GM21390 (cell line): ENCODE measurements around the gene FAM20A.

Experiments used
- ATAC-seq: cut with Tn5 transposase; IDR thresholded peaks from one replicate; pipeline ENCODE4 v1.9.1; 2021; ENCODE audit not compliant: unreplicated experiment

Gene FAM20A

DNA sequence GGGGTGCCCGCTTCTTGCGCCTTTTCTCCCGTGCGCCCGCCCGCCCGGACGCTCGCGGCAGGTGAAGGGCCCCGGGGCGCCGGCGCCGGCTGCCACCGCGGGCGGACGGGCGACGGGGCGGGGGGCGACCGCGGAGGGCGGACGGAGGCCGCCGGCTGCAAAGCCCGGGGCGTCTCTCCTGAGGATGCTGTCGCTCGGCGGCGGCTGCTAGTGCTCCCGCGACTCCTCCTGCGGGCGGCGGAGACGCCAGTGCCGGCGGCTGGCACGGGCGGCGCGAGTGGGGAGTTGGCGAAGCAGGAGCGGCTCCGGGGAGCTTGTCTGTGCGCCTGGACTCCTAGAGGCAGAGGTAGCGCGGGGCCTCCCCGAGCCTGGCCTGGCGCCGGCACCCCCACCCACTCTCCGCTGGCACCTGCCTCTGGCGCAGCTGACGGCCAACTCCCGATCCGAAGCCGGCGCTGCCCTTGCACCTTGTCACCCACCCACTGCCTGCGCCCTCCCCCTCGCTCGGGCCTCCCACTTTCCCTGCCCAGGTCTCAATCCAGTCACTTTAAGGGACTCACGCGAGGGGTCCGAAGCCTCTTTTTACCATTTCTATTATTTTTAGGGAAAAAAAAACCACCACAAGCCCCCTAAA is at the start of gene FAM20A:
Gene FAM20A, minus strand, starts transcription at position 437 of the 634 bp plus-strand sequence. CDS start 701 bp downstream, outside the sequence.
- ATAC-seq, result no peak

DNA sequence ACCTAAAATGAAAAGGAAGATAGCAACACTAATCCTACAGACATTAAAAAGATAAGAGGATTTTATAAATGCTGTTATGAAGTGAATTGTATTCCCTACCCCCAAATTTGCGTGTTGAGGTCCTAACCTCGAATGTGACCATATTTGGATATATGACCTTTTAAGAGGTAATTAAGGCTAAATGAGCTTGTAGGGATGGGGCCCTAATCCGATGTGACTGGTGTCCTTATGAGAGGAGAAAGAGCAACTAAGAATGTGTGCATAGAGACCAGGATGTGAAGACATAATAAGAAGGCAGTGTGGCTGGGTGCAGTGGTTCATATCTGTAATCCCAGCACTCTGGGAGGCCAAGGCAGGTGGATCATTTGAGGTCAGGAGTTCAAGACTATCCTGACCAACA is 48.2 kb upstream of the FAM20A start:
- no peak for ATAC-seq

DNA sequence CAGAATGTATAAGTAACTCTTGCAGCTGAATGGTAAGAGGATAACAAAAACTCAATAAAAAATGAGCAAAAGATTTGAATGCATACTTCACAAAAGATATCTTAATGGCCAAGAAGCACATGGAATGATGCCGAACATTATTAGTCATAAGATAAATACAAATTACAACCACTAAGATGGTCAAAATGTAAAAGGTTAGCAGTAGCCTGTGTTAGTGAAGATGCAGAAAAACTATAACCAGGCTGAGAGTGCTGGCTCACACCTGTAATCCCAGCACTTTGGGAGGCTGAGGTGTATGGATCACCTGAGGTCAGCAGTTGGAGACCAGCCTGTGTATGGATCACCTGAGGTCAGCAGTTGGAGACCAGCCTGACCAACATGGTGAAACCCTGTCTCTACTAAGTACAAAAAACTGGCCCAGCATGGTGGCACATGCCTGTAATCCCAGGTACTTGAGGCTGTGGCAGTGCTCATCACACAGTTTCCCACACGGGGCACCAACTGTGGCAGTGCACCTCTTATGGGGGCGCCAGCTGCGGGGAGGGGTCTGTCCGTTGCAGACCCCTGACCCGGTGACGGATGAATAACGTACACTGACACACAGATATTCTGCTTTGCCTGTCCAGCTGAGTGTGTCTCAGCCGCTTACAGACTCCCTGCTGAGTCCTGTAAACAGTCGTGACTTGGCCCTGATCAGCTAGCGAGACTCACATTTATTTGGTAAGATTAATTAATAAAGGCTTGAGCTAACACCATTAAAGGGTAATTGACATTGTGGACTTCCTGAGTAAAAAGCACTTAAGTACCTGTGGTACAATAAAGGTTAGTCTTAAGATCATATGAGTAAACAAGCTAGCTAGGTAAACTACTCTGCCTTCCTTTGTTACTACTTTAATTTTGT is 45.7 kb upstream of the FAM20A start:
- ATAC-seq, result no peak

DNA sequence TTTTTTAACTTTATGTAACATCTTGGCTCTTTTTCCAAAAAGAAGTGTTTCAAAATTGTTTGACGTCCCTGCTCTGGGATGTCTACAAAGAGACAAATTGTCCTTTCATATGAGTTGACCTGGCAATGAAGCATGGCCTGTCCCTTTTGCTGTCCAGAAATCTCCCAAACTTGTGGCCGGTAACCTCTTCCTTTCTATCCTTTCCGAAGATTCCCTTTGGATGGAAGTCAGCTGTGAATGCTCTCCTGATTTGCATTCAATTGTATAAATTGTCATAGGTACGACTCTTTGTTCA is 40.9 kb upstream of the FAM20A start:
- ATAC-seq, result no peak

DNA sequence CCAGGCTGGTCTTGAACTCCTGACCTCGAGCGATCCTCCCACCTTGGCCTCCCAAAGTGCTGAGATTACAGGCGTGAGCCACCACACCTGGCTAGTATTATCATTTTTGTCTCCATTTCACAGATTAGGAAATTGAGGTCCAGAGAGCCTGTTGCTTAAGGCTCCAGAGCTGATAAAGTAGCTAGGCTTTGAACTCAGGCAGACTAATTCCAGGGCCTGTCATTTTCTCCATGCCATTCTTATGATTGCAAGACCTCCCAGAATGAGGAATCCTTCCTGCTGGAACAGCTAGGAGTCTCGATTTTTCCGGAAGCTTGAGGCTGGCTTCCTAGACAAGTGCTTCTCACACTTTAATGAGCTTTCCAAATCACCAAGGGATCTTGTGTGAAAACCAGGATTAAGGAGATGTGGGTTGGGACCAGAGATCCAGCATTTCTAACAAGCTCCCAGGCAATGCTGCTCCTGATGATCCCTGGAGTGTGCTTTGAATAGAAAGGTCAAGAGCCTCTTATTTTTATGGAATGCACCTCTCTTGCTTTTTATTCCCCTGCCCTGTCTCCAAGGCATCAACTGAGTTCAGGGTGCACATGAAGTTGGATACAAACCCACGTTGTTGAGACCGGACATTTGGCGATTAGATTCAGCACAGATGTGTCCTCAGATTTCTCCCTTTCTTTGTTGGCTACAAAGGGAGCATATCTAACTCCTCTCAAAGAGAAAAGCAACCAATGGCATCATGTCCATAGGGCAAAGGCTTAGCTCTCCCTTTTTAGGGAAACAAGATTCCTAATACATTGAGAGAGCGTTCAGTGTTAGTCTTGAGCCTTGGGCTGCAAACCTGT is 40.3 kb upstream of the FAM20A start:
- ATAC-seq, result no peak

DNA sequence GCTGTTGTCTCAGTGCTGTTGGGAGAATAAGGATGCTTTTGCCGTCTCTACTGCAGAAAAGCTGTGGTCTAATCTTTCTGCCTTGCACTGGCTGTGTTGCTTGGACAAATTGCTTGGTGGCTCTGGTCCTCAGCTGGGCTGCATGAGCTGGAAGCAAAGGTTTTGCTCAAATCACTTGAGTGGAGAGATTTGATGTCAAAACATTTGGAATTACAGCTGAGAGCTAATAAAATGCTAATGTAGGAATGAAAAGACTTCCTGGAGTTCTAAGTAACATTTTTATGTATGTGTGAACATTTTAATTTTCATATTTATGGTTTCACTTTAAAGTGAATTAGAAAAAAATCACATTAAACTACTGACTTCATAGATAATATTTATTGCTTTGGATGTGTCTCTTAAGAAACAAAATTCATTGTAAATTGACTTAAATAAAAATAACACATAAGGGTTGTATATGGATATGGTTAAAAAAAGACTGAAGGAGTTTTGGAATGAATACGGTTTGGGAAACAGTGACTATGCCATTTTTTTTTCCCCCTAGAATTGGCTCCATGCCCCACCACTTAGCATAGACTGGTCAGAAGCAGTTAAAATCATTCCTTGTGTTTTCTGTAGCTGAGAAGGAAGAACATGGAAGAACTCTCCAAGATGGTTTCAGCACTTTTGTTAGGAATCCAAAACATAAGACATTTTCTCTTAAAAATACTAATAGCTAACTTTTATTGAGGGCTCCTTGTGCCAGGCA is 39.2 kb upstream of the FAM20A start:
- no peak for ATAC-seq

DNA sequence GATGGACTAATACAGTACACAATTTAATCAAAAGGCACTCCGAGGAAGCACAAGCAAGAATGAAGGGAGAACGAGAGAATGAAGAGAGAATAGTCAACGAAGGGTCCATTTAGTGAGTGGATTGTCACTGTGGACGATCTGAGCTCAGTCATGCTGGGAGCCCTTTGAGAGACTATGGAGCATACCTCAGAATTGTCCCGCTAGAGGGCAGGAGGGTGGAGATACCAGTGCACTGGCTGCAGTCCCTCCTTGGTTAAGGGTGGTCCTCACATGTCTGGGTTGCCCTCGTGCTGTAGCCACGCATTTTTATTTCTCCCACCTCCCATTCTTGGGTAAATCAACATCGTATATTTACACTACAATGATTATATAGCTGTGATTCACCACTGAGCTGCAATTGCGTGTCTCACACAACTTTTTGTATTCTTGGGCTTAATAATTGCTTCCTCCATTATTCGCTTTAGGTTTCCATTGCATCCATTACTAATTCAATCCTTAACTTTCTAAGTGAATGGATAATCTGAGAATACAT is 33.2 kb upstream of the FAM20A start:
- no peak for ATAC-seq

DNA sequence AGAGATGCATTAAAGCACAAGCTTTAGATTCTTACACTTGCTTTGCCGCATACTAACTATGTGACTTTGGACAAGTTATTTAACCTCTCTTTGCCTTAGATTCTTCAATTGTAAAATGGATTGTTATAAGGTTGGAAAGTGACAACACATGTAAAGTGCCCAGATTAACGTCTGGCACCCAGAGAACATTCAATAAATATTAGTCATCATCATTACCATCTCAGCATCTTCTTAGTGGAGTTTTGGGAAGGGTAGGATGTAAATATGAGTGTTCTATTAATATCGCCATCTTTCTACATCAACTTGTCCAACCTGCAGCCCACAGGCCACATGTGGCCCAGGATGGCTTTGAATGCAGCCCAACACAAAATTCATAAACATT is 27.4 kb upstream of the FAM20A start:
- ATAC-seq, result no peak

DNA sequence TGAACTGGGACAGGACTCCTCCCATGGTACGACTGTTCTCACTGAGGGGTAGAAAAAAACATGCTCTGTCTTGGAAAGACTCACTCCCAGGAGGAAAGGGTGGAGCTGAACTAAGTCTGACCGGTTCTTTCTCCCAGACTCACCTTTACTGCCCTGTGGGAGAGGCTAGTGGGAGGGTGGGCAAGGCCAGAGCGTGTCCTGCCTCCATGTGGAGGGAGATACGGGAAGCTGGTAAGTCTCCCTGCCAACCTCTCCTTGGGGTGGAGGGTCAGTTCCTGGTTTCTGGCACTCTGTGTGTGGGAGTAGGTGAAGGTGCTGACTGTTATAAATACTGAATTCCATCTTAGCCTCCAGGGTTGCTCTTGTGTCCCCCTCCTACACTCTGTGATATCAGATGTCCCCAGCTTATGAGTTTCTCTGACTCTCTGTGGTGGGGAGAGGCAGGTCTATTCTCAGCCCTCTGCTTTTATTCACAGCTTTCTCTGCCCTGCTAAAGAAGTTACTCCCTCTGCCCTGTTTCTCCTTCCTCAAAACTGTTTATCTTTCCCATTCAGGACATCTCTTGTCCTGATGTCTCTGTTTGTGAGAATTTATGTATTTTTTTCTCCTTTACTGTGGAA is 26.9 kb upstream of the FAM20A start:
- no peak for ATAC-seq

DNA sequence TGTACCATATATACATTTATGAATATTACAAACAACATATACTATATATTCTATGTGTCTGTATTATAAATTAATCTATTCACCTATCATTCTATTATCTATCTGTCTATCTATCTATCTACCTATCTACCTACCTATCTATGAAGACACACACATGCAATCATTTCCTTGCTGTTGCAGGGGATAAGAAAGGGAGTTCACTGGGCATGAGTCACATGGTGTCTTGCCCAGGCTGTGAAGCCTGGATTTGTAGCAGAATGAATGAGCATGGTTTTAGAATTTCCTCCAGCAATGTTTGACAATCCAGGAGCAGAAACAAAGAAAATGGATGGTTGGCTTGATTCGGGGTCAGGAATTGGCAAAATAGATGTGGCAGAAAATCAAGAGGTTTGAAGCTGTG is 23.2 kb upstream of the FAM20A start:
- ATAC-seq, result no peak

DNA sequence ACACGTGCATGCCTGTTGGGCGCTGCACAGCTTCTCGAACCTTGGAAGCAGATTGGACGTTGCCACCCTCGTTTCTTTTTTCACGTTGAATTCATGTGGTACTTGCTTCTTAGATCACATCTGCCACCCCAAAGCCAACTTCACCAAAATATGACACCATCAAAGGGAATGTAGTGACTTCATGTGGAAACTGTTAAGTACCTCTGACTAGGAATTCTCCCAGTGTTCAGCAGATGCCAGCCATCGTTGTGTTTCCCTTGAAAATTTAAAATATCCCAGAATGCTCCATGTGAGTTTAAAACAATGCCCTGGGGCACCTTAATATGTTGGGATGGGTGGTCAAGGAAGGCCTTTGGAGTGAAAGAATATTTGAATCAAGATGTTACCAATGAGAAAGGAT is 22.6 kb upstream of the FAM20A start:
- no peak for ATAC-seq

DNA sequence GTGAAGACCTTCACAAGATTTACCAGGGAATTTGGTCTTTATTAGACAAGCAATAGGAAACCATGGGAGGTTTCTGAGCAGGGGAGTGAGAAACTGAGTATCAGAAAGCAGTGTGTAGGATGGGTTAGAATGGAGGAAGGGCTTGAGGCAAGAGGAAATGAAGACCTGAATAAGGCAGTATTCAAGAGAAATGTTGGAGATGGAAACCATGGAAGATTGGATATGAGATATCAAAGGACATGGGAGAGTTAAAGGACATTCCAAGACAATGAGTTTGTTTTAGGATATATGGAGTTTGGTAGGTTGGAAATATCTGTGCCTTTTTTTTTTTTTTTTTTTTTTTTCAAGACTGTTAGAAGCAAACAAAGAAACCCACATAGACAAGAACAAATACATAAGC is 21.3 kb upstream of the FAM20A start:
- no peak for ATAC-seq

DNA sequence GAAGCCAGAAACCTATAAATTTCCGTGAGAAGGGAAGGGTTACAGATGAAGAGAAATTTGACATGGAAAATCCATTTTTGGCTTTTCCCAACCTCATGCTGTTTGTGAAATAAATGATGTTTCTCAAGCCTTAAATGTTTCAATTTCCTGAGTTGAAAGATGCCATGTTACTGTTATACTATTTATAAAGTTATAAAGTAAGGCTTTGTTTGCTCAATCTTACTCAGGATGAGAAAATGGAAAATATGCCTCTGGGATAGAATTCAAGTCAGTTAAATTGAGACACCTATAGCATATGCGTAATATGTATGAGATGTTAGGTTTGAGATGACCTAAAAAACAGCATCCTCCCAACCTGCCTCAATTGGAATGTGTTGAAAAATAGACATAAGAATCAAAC is 19.9 kb upstream of the FAM20A start:
- ATAC-seq, result no peak

DNA sequence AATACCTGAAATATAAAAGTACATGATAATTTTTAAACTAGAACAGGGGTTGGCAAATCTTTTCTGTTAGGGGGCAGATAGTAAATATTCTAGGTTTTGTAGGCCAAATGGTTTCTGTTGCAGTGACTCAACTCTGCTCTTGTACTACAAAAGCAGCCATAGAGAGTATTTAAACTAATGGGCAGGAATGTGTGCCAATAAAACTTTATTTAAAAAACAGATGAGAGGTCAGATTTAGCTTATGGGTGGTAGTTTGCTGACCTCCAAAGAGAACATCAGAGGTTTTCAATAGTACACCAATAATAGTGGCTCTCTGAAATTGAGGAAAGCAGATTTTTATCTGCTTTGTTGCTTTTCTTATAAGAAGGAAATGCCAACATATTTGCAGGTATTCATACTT is 15.2 kb upstream of the FAM20A start:
- no peak for ATAC-seq

DNA sequence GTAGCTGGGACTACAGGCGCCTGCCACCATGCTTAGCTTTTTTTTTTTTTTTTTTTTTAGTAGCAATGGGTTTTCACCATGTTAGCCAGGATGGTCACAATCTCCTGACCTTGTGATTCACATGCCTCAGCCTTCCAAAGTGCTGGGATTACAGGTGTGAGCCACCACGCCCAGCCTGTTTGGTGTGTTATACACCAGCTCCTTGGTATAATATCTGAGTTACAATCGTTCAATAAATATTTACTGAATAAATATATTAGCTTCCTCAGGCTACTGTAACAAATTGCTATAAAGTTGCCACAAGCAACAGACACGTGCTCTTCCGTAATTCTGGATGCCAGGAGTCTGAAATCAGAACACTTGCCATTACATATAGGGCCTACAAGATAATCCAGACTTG is 13.6 kb upstream of the FAM20A start:
- no peak for ATAC-seq

DNA sequence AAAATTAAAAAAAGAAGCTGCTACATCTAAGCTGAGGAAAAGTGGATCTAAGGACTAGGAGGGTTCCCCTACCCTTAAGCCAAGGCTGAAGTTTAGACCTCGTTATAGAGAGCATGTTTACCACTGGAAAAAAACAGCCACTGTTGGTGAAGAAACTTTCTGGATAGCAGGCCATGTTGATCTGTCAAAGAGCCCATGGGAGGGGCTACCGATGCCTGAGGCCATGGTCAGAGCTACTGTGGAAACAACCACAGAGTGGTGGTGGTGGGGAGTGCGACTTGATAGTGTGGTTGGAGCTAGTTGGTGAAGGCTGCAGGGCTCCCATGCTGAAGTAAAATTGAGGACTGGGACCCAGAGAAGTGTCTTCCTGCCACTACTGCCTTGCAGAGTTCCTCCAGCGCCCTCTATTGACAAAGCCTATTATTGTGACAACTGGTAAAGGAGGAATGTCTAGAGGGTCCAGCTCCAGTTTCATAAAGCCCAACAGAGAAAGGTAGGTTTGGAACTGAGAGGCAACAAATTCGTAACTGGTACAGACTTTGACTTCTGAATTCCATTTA is 12.7 kb upstream of the FAM20A start:
- no peak for ATAC-seq

DNA sequence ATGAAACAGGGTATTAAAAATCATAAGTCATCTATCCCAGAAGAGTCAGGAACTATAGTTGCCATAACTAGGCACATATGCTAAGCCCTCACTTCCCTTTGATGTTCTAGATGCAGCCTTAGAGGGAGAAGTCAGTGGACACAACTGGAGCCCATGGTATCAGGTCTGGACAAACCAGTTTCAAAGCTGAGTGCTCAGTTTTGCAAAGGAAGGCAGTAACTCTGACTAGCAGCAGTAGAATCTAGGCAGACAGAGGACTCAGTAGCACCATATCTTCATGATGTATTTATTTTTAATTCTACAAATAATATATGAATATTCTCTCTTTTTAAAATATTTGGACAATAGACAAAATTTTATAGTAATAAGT is 11.7 kb upstream of the FAM20A start:
- ATAC-seq, result no peak

DNA sequence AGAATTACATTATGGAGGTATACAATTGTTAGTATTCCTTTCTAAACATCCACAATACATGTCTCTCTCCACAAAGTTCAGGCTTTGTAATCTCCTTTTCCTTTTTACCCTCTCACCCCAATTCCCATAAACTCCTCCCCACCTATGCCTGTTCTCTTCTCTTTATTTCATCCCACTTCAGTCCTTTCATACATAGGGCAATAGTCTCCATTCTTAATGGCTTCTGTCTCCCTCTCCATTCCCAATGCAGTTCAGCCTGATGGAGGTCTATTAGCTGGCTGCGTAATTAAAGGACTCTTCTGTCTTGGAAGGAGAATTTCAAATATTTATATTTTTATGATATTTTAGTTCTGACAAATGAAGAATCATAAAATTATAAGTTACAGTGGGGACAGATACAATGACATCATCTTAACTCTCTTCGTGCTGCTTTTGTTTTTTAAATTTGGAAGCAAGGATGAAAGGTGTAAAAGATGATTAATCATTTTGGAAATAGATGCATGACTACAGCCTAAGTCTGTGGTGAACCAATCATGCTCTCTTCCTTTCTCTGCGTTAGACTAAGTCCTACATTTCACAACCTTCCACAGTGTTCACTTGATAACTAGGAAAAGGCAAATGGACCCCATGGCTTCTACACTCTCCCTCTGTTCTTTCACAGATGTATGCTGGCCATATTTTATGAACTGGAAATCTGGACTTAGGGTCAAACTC is 11.2 kb upstream of the FAM20A start:
- no peak for ATAC-seq

DNA sequence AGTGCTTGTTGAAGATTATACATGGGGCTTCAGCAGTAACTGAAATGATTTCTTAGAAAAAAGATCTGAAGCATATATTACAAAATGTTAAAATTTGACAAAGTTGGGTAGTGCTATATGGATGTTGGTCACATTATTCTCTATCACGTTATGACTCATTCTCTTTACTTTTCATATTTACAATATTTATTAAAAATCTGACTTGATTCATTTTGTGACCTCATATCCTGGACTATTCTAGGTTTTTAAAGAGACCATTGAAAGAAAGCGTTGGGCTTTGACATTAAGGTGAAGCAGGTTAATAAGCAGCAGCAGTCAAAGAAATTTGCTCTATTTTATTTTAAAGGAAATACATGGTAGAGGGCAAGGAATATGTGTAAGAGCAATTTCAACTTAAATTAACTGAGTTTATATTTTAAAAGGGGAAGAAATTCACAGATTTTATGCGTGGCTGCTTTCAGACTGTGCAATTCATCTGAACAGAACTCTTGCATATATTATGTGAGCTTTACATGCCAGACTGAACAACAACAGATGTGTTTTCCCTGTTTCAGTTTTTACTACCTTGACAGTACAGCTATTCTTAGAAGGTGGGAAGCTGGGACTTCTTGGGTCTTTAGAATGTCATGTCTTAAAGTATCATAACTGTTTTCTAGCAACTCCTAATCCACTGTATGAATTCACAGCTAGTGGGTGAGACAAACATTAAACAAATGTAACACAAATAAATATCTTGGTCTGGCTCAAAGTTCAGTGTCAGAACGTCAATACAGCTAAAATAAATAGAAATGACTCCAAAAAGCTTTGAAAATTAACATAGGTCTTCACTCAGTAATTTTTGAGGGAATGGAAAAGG is 10.4 kb upstream of the FAM20A start:
- ATAC-seq, result no peak
